Progenitor cell of endocrine pancreas (in vitro differentiated cells): ENCODE measurements around the gene LAMTOR1. TPM values are rescaled to one million over a fixed set of nuclear protein-coding genes. Genes with fewer than 3 reads are reported as not detected.
"Not testable (repeated sequence)": the region's sequence is repeated elsewhere in the genome, so short reads cannot be mapped to it uniquely, and the experiment has no call there.

ENCODE experiments used
- DNase-seq: peaks from one replicate; pipeline ENCODE4 v3.0.0; 2021; ENCODE audit warnings: low spot score; ENCODE audit not compliant: unreplicated experiment
- H3K27ac Mint-ChIP-seq: 2 replicates; pipeline ENCODE4 v1.8.0; 2021; ENCODE audit warnings: mild to moderate bottlenecking, moderate library complexity, mixed read lengths
- H3K27me3 Mint-ChIP-seq: 2 replicates; pipeline ENCODE4 v1.8.0; 2021; ENCODE audit warnings: mixed read lengths
- H3K36me3 Mint-ChIP-seq: 2 replicates; pipeline ENCODE4 v1.8.0; 2022; ENCODE audit warnings: mixed read lengths; ENCODE audit not compliant: insufficient read depth
- H3K4me1 Mint-ChIP-seq: 2 replicates; pipeline ENCODE4 v1.8.0; 2021; ENCODE audit warnings: low read depth, mixed read lengths
- H3K4me3 Mint-ChIP-seq: 2 replicates; pipeline ENCODE4 v1.8.0; 2021; ENCODE audit warnings: low read depth, mild to moderate bottlenecking, moderate library complexity, mixed read lengths
- H3K9me3 Mint-ChIP-seq: 2 replicates; pipeline ENCODE4 v1.8.0; 2021; ENCODE audit warnings: low read depth, mixed read lengths
- long read RNA-seq: library from polyadenylated mRNA; unstranded; transcript quantifications from one replicate; pipeline ENCODE4 v2.0.0, GENCODE V29; 2020
- total RNA-seq: library from RNA; stranded (reverse); gene quantifications from 2 replicates; pipeline ENCODE4 v1.2.1, GENCODE V29; 2021
- TF ChIP-seq, protein P1 (sequence below): fragments of 200-600 bp; sonication (generic); IDR thresholded peaks from one replicate; pipeline ENCODE4 v1.5.0; 2021; ENCODE audit warnings: antibody characterized with exemption, mild to moderate bottlenecking; ENCODE audit not compliant: unreplicated experiment

LAMTOR1 gene
- 84.9 and 85.4 TPM in 2 replicates for total RNA-seq
- long read RNA-seq, transcript LAMTOR1-201 (5 exons, 1,179 nt) = major isoform, 43 of 54 reads
- long read RNA-seq, partial matches to known transcripts = 0 of 54 reads
- long read RNA-seq, other reads (novel, unspliced or antisense) = 6 of 54 reads

DNA sequence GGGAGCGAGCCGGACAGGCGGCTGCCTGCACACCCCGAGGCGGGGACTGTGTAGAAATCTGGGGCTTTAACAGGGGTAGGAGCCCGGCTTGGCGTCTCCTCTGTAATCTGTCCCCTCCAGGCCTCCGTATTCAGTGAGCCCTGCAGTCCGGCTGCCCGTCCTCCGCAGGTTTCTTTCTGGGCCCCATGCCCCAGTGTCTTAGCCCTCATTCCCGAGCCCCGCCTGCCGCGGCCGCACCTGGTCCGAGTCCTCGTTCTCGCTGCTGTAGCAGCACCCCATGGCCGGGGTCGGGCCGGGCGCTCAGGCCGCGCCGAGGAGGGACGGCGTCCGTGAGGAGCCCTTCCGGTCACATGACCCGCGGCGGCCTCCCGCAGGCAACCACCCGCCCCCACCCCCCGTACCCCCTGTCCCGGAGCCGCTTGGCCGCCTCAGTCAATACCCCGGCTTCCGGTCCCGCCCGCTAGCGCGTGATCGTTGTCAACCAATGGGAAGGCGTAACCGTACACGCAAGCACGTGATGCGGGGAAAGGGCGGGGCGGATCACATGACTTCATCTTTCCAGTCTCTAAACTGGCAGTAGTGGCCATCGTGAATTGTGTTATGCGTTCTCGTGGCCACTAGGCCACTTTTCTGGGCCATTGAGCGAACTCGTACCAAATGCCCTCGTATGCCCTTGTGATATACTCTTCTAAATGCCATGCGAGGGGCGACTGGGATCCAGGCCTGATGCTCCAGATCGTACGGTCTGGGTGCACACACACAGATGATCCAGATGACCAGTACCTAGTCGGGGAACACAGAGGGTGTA, at the start of gene LAMTOR1:
Gene LAMTOR1 (minus strand): TSS at position 352 of the 808 bp plus-strand sequence. CDS start 73 bp downstream, at position 279.
- DNase-seq = peak; percentile 96
- Mint-ChIP-seq H3K4me3 (peak within 1 kb of the TSS; percentile 91), H3K9me3 (no peaks in the 10 kb centered on the region), H3K36me3 (peaks cover 5% of the 10 kb centered on the region), H3K4me1 (peaks cover 28% of the 10 kb centered on the region), H3K27ac (peak within 1 kb of the TSS; percentile 98), H3K27me3 (no peaks in the 10 kb centered on the region)
- TF ChIP-seq, protein P1, sequence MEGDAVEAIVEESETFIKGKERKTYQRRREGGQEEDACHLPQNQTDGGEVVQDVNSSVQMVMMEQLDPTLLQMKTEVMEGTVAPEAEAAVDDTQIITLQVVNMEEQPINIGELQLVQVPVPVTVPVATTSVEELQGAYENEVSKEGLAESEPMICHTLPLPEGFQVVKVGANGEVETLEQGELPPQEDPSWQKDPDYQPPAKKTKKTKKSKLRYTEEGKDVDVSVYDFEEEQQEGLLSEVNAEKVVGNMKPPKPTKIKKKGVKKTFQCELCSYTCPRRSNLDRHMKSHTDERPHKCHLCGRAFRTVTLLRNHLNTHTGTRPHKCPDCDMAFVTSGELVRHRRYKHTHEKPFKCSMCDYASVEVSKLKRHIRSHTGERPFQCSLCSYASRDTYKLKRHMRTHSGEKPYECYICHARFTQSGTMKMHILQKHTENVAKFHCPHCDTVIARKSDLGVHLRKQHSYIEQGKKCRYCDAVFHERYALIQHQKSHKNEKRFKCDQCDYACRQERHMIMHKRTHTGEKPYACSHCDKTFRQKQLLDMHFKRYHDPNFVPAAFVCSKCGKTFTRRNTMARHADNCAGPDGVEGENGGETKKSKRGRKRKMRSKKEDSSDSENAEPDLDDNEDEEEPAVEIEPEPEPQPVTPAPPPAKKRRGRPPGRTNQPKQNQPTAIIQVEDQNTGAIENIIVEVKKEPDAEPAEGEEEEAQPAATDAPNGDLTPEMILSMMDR = peak; percentile 51

DNA sequence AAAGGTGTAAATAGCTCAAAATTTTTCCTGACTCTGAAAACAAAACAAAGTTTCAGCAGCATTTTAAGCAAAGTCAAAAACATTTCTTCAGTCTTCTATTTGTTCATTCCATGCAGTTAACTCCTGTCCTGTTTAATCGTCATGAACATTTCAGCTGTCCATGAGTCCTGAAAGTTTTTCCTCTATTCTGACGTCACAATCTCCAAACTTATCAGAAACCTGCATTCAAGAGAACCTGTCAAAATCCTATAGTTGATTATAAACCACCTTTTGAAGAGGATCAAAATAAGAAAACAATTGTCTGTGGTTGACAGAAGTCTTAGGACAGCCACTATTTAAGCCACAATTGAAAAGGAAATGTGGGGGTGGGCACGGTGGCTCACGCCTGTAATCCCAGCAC, 47.8 kb upstream of the LAMTOR1 start:
- Mint-ChIP-seq H3K27me3 (no peaks in the 10 kb centered on the region), H3K4me3 (no peak overlapping the region), H3K27ac (no peak overlapping the region), H3K4me1 (no peaks in the 10 kb centered on the region), H3K36me3 (no peaks in the 10 kb centered on the region), H3K9me3 (no peaks in the 10 kb centered on the region)
- DNase-seq = no peak
- TF ChIP-seq, protein P1 = no peak

DNA sequence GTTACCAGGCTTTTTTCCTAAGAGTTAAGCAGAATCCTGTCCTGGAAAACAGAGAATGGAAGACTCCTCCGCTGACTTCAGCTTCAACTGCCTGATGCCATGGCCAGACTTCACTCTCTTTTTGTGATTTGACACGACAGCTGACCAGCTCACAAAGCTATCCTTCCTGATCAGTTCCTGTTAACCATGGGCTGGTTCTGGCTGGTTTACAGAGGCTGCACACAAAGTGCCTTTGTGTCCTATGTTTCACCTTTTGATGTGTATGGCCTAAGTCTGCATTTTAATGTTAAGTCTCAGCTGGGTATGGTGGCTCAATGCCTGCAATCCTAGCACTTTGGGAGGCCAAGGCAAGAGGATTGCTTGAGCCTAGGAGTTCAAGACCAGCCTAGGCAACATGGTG, 43.5 kb upstream of the LAMTOR1 start:
- TF ChIP-seq, protein P1 = no peak
- no peaks in the 10 kb centered on the region for H3K36me3 Mint-ChIP-seq
- H3K4me1 Mint-ChIP-seq = peaks cover 1% of the 10 kb centered on the region
- no peak for DNase-seq
- H3K9me3 Mint-ChIP-seq = no peaks in the 10 kb centered on the region
- no peak overlapping the region for H3K4me3 Mint-ChIP-seq
- no peaks in the 10 kb centered on the region for H3K27me3 Mint-ChIP-seq
- H3K27ac Mint-ChIP-seq = no peak overlapping the region

- Mint-ChIP-seq H3K36me3 (no peaks in the 10 kb centered on the region), H3K9me3 (no peaks in the 10 kb centered on the region), H3K4me3 (no peak overlapping the region), H3K4me1 (peaks cover 1% of the 10 kb centered on the region), H3K27me3 (no peaks in the 10 kb centered on the region), H3K27ac (no peak overlapping the region)
- no peak for DNase-seq
- TF ChIP-seq, protein P1 = no peak
Observed at GRCh38 chr11:72144807-72145565, 41.9 kb upstream of the LAMTOR1 start.

DNA sequence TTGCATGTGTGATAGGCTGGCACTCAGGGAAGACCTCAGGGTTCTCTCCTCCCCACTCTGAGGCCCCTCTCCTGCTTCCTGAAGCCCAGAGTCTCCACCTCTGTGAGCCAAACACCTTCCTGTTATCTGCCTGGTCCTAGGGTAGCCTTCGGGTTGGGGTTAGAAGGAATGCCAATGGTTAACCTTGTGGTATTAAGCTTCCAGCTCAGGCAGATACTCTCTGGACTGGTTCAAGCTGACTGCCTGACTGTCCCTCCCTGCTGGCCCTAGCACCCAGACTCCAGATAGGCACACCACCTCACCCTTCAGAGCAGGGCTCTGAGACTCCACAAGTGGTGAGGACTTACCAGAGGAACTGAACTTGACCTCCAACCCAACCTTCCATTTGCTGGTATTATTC, 39.4 kb upstream of the LAMTOR1 start:
- not testable (repeated sequence) for H3K4me3 Mint-ChIP-seq, H3K27me3 Mint-ChIP-seq, H3K9me3 Mint-ChIP-seq, H3K27ac Mint-ChIP-seq, H3K4me1 Mint-ChIP-seq, H3K36me3 Mint-ChIP-seq, DNase-seq

DNA sequence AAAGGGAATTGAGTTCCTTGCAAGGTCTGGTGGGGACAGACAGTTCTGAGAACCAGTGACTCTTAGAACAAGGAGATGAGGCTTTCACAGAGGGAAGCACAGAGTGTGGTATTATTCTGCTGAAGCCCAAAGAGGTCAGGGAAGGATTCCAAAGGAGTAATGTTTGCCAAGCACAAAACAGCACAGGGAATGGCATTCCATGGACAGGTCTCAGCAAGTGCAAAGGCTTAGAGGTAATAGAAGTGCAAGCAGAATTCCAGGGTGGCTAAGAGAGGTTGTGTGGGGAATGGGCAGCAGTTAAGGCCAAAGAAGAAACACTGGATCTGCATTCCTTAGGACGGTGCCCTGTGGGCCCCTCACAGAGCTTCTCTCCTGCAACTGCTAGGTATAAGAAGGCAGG, 39.0 kb upstream of the LAMTOR1 start:
- not testable (repeated sequence) for DNase-seq, H3K9me3 Mint-ChIP-seq, H3K36me3 Mint-ChIP-seq, H3K4me1 Mint-ChIP-seq, H3K4me3 Mint-ChIP-seq, H3K27me3 Mint-ChIP-seq, H3K27ac Mint-ChIP-seq
